Stimulated activated CD4-positive, alpha-beta T cell treated with anti-CD3 and anti-CD28 coated beads, Interleukin-1b, Interleukin-23, amount 100 ng/mL, for 24 hours (primary cell): ENCODE data around the gene POLR2F.

ENCODE experiments used
- DNase-seq, 4 experiments: peaks; one replicate each; pipeline ENCODE4 v3.0.0-alpha.2; 2020; ENCODE audit warnings: low read depth in 4 of 4, low spot score in 1 of 4

Gene POLR2F

DNA sequence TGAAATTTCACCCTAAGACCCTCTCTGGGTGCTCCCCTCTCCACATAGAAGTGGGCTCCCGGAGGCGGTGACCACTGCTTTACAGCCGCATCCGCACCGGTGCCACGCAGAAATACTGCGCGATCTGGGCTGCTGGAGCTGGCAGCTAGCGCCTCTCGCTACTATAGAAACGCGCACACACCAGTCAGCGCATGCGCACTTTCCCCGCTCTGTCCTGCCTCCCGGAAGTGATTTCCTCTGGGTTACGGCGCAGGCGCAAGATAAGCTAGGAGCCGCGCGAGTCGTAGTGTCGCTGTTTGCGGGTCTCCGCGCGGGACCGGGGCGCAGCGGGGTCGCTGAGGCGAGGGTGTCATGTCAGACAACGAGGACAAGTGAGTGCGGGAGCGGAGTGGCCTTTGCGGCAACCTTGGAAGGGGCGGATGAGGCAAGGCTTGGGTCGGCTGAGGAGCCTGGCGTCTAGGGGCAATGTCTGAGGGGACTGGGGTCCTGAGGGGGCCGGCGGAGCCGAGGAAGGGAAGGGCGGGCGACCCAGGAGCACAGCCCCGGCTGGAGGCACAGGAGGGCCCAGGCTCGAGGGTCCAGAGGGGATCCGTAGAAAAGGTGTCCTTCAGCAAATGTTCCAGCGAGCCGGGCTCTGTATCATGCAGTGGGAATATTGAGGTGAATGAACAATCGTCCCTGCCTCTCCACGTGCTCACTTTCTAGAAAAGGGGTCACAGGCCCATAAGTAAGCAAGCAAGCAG is at the start of gene POLR2F, which contains the start of gene C22orf23:
Gene POLR2F, plus strand, starts transcription at position 263 of the 743 bp plus-strand sequence. Its CDS starts 89 bp downstream, at position 352.
Gene C22orf23, minus strand, starts transcription at position 165 of the 743 bp plus-strand sequence. CDS start 452 bp downstream, outside the sequence.
- DNase-seq = peak; percentile 92 to 96 (median 94)

DNA sequence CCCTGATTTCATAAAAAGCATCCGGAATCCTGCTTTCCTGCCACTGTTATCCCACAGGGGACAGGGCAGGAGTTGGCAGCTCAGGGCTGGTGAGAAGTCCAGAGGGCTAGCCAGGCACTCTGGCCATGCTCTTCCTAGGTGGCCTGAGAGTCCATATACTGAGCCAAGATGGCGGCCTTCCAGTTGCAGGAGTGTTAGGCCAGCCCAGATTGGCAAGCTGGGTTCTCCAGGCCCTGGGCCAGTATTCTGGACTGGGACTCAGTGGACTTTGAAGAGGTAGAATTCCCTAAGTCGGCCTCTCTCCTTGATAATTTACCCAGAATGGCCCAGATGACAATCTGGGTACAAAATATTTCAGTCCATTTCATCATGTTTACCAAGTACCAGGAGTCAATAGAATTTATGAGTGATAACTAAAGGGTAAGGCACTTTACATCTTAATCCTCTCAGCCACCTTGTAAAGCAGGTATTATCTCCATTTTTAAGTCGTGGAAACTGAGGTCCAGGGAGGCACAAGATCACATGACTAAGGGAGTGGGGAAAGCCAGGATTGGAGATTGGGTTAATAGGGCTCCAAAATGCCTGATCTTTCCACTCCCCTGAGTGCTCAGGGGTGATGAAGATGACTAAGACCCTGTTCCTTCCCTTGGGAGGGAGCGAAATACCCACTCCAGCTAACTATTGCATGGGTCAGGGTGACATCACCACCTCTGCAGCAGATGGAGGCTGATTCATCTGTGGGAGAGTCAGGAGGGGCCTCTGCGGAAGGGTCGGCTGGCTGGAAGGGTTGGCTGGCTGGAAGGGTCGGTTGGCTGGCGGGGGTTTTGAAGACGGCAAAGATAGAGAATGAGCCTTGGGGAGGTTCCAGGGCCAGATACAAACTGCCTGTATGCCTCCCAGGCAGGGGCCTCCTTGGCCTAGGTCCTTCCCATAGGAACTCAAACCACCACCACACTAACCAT is 48.6 kb upstream of the POLR2F start:
- peak in 1 of 4 experiments; percentile 11 for DNase-seq

DNA sequence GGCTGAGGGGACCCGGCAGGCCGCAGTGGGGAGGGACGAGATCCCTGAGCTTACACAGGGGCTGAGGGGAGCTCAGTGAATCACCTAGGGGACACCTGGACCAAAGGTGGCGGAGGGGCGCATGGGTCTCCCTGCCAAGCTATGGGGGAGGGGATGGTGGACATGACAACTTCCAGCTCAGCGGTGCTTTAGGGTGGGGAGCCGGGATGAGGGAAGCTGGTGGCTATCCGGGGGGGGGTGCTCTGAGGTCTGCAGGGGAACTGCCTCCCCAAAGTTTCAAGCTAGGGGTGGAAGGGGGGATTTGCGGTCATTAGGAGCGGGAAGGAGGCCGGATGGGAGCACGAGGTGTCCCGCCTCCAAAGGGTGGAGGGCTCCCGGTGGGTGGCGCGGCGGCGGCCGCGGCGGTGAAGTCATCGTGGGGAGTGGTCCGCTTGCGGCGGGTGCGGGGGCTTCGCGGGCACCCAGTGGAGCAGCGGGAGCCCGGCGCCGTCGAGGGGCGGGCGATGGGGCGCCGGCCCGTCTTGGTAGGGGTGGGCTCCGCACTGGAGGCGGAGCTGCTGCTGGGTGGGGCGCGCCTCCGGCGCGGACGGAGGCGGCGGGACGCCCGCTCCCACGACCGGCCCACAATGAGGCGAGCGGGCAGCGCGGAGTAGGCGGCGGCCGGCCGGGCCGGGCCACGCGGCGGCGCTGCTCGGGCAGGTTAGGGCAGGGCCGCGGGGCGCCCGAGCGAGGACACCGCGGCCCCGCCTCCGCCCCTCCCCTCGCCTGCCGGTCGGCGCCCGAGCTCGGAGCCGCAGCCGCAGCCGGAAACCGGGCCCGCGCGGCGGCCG is 47.8 kb upstream of the POLR2F start, which contains the start of gene MICALL1:
Gene MICALL1, plus strand, starts transcription at position 764 of the 830 bp plus-strand sequence. CDS start 126 bp downstream, outside the sequence.
- peak; percentile 32 to 69 (median 32) for DNase-seq

DNA sequence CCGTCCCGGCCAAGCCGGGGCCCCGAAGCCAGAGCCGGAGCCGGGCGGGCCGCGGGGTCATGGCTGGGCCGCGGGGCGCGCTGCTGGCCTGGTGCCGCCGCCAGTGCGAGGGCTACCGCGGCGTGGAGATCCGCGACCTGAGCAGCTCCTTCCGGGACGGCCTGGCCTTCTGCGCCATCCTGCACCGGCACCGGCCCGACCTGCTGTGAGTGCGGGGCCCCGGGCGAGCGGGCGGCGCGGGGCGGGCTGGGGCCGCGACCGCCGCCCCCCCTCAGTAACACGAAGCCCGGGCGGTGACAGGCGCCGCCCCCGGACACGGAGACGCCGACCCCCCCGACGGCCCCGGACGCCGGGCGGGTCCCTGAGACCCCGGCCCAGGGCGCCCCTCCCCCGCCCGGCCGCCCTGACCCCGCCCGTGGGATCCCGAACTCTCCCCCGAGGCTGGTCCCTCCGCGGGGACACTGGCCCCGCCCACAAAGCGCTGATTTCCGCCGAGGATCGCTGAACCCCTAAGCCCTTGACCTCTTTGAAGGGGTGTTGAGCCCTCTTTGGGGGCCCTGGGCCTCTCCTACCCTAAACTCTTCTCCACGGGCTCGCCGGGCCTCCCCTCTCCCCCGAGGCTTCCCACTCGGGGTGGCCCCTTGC is 47.0 kb upstream of the POLR2F start:
- DNase-seq = no peak

DNA sequence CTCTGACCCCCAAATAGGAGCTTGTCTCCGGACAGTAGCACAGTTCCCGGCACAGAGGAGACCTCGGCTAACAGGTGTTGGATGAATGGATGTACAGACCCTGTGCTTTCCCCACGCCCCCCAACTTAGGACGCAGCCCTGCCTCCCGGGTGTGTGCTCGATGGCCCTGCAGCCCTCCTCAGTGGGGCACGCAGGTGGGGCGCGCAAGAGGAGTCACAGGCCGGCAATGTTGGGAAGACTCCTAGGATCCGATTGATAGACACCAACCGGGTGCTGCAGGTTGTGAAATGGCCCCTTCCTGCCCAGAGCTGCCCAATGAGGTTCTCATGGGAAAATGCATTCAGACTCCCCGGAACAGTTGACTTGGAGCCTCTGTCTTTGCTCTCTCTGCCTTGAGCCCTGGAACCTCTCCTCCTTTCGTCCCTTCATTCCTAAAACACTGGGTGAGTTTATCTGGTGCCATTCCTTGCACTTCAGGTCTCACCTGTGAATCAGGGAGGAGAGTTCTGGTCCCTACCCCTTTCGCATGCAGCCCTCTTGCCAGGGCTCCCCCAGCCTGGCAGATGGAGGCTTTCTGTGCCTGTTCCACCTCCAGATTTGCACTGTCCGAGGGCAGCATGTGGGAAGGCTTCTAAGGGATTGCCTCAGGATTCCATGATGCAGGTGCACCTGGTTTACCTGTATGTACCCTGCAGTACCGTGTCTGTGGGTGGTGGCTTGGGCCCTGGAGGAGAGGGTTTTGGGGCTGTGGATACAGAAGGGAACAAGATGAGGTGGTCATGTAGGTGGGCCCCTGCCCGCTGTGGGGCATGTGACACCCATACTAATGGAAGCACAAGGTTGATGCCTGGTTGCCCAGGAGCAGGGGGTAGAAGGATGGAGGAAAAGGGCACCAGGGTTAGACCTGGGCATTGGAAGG is 46.2 kb upstream of the POLR2F start:
- no peak for DNase-seq

DNA sequence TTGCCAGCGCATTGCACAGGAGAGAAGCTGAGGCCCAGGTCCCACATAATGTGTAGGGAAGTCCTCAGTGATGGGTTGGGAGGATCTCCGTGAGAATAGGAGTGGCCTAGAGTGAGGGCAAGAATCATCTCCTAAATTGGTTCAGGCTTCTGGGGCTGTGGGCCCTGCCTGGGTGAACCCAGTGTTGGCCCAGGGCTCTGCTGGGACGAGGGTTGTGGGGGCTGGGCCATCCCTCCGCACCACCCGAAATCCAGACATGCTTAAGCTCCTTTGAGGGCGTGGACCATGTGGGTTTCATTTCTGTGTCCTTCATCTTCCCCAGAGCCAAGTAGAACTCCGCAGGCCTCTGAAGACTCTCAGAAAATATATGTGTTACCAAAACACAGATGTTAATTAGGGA is 43.7 kb upstream of the POLR2F start:
- no peak for DNase-seq

DNA sequence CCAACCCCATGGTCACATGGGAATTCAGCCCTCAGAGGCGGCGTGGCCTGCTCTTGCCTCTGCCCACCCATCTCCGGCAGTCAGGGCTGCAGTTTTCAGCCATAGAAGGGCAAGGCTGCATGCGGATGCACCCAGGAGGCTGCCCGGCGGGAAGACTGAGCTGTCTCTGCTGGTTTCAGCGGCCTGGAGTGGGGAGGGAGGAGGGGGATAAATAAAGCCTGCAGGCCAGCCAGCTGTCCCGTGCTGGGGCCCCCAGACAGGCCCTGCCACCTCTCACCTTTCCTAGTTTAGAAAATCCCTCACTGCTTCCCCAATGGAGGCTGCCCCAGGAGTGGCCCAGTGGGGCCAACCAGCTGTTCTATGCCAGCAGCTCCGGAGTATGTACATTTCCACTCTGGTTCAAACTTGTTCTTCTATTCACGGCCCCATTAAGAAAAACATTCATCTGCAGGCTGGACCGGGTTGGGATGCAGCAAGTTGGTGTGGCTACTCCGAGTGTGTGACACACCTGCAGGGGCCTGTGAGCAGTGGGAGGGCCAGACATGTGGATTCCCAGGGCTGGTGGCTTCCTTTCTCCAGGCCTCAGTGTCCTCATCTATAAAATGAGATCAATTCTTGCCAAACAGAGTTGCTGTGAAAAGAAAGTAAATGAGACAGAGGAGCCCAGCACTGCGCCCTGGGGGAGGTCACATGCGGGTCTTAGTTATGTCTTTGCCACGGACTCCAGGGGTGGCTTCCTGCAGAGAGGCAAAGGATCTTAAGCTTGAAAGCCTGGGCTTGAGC is 42.4 kb upstream of the POLR2F start:
- DNase-seq = no peak

DNA sequence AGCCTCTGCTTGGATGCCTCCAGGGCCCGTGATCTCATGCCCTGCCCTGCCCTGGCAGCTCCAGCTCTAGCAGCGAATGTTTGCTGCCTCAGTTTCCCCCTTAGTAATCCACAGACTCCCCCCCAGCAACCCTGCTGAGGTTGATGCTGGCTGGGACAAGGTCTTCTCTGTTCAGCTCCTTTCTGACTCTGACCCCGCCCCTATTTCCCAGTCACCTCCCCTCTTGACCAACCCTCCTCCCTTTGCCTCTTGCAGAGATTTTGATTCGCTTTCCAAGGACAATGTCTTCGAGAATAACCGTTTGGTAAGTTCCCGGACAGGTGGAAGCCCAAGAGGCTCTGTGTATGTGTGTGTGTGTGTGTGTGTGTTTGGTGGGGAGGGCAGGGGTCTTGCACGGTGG is 41.8 kb upstream of the POLR2F start:
- no peak for DNase-seq

DNA sequence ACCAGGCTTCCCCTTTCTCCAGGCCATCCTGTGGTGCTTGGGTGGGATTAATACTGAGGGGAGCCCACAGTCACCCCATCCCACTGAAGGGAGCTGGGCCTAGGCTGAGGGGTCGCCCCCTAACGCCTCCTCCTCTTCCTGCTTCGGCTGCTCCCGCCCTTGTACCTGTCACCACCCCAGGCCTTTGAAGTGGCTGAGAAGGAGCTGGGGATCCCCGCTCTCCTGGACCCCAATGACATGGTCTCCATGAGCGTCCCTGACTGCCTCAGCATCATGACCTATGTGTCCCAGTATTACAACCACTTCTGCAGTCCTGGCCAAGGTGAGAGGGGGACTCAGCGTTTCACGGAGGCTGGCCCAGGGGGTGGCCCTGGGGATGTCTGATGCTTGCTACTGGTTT is 41.3 kb upstream of the POLR2F start:
- no peak for DNase-seq

DNA sequence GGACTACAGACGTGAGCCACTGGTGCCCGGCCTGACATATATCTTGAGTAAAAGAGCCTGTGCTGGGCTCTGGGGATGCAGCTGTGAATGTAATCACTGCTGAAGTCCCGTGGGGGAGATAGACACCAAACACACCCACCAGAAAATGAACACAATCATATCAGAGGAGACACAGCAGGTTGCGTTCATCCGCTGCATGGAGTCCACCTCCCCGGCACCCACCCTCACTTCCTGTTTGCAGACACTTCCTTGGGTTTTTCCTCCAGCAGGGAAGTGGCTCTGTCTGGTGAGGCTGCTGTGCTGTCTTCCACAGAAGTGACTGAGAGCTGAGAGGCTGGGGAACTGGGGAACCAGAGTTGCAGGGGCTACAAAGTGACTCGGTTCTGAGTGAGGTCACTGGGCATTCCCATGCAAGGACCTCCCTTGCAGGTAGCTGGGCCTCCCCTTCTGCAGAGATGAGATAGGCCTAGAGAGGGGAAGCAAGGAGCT is 40.2 kb upstream of the POLR2F start:
- DNase-seq = no peak

DNA sequence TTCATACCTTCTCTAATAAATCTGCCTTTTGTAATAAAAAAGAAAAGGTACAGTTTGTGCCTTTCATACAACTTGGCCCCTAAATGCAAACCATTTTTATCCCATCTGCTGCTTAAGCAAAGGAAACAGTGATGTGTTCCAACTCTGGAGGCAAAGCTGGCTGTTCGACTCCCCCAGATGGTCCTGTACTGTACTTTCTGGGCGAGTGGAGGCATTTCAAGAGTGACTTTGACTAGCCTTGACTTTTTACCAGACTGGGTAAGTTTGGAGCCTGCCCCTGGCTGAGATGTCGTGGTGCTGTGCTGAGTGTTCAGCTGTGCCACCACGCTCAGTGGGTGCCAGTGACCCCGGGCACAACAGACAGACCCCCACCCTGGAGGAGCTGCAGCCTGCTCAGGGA is 37.2 kb upstream of the POLR2F start:
- DNase-seq = no peak

DNA sequence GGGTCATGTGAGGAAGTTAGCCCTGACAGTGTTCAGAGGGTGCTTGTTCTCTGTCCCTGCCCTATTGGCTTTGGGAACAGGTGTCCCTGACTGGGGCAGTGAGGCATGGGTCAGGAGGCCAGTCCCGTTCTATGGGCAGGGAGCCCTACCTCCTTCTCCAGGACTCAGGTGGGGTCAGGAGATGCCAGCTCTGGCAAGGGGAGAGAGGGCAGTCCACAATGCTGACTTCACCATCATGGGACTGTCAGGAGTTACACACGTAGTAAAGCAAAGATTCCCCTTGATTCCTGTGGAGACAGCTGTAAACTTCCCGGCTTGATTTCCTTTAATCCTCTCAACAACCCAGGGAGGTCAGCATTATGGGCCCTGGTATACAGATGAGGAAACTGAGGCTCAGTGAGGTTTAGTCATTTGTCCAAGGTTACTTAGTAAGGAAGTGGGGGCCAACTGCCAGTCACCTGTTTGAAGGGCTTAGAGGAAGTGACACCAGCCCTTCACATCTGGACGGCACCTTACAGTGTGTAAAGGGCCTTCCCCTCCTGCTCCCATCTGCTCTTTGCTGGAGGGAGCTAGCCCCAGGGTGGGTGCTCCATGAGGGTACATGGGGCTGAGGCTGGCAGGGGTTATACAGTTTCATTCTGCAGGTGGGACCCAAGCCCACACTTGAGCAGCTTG is 35.5 kb upstream of the POLR2F start:
- no peak for DNase-seq

DNA sequence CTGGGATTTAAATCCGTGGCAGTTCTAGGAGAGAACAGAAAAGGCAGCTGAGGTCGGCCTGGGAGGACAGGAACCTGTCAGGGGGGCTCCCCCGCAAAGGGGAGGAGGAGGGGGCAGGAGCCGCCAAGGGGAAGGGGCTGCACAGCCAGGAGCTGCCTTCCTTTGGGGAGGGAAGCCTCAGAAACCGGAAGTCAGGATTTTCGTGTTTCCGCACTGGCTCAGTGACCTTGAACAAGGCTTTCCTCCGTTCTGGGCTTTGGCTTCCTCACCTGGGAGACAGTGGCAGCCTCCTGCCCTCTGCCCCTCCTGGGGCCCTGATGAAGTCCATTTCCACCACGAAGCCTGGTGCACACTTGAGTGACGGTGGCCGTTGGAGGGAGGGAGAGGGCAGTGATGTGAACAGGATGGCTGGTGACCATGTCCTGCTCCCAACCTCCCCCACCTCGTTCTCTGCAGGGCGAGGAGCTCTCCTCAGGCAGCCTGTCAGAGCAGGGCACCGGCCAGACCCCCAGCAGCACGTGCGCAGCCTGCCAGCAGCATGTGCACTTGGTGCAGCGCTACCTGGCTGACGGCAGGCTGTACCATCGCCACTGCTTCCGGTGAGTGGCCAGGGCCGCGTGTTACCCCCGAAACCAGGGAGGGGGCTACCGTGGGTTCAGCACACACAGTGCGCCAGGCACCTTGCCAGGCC is 34.8 kb upstream of the POLR2F start:
- DNase-seq = no peak

DNA sequence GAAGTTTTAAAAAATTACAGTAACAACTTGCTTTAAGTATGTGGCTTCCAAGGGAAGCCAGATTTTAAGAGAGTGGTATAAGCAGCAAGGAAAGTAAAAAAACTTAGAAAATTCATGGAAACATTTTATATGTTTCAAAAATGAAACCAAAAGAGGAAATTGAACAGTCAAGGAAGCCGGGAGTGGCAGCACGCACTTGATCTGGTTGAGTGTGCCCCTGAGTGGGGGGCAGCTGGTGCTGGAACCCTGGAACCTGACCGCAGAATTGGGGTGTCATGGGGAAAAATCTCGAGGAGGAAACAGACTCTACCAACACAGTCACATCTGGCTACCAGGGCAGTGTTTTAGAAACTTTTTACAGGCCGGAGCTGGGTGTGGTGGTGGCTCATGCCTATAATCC is 33.4 kb upstream of the POLR2F start:
- DNase-seq = no peak

DNA sequence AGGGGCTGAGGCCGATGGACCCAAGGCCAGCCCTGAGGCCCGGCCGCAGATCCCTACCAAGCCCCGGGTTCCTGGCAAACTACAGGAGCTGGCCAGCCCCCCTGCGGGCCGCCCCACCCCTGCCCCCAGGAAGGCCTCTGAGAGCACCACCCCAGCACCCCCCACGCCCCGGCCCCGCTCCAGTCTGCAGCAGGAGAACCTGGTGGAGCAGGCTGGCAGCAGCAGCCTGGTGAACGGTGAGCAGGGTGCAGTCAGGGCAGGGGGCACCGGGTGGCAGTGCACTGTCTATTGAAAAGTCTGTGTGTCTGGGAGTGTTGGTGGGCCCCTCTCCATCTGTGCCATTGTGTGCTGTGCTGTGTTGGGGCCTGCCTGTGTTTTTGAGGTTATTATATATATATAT is 31.3 kb upstream of the POLR2F start:
- DNase-seq = no peak

DNA sequence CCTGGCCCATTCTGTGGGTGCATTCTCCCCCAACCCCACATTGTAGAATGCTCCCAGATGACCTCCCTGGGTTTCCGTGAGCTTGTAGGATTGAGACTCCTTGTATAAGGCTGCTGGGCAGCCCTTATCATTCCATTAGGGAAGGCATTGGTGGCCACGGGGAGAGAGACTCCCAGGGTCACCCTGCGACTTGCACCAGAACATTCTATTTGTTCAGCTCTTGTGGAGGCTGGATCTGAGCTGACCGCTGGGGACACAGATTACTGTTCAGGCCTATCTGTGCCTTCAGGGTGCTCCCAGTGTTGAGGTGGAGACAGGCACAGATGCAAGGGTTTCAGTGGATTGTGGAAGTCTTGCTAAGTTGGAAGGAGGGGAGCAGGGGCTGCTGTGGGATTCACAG is 29.6 kb upstream of the POLR2F start:
- no peak for DNase-seq

DNA sequence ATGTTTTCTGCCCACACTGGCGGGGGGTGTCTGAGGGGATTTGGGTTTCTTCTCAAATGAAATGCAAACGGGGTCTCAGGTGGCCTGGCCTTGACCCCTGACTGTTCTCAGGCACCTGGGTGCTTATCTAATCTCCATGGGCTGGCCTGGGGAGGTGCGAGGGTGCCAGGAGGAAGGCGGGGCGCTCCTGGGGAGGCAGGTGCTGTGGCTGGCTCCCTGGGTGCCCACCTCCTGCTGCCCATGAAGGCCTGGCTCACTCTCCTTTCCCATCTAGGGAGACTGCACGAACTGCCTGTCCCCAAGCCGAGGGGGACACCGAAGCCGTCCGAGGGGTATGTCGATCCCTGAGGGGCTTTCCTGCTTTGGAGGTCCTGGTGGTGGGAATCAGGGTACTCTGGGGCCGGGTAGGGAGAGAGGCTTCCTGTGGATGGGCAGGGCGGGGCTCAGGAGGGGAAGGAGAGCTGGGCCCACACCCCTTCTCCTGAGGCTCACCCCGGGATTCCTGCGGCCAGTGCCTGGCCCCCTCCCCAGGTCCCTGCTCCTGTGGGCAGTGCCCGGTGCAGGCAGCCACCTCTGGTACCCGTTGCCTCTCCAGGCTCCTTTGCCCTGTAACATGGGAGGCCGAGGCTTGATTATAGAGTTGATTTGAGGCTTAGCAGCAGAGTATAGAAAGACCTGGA is 29.0 kb upstream of the POLR2F start:
- DNase-seq = no peak
